ENCODE results near the gene RASGRP3. TPM values are rescaled to one million over a fixed set of nuclear protein-coding genes. Genes with fewer than 3 reads are reported as not detected.

Gene RASGRP3
- polyA plus RNA-seq, 1 of the 3 experiments (the other 2 are of a cell fraction), result 72.5 TPM

GRCh38 chr2:33516456-33516995 is 40.1 kb downstream of the RASGRP3 start:
- 53% methylated on average over 2 of the region's 2 CpGs for WGBS (ENCODE audit: low lambda C conversion rate)
- no peaks in the 10 kb centered on the region for H3K4me1 ChIP-seq (ENCODE audit: control insufficient read depth in 1 of 2, insufficient read depth in 2 of 2, low read depth in 1 of 2, low read length in 1 of 2)
- H3K9ac ChIP-seq, result no peak overlapping the region
- no peak overlapping the region for H3K4me2 ChIP-seq
- H3K9me2 ChIP-seq, result no peaks in the 10 kb centered on the region
- H4K20me1 ChIP-seq (ENCODE audit: insufficient read depth), result no peaks in the 10 kb centered on the region
- CTCF ChIA-PET, result no interaction called here
- POLR2A ChIA-PET, result no interaction called here
- no peak overlapping the region for H3K27ac ChIP-seq (ENCODE audit: low read depth in 2 of 2, low read length in 1 of 2)
- peaks cover 3% of the 10 kb centered on the region for H3F3A ChIP-seq (replicated peaks; ENCODE audit: insufficient read depth)
- H3K27me3 ChIP-seq (ENCODE audit: insufficient read depth), result no peaks in the 10 kb centered on the region
- no peaks in the 10 kb centered on the region for H3K9me3 ChIP-seq
- TF ChIP-seq MEF2A (IDR thresholded peaks at IDR 0.05; ENCODE audit: borderline replicate concordance, low read depth) (no peak), RXRA (IDR thresholded peaks at IDR 0.05; ENCODE audit: borderline replicate concordance, low read depth) (no peak), SMC3 (IDR thresholded peaks at IDR 0.05; ENCODE audit: low read depth, low read length) (no peak), RCOR1 (IDR thresholded peaks at IDR 0.05; ENCODE audit: low read length) (no peak), NRF1 (IDR thresholded peaks at IDR 0.05; ENCODE audit: low read depth, low read length) (no peak), NFIC (IDR thresholded peaks at IDR 0.05; ENCODE audit: borderline replicate concordance) (no peak), IRF3 (IDR thresholded peaks at IDR 0.05; ENCODE audit: low read depth, low read length) (no peak), EZH2phosphoT487 (IDR thresholded peaks at IDR 0.05; ENCODE audit: borderline replicate concordance, low read depth) (no peak), TCF12 (IDR thresholded peaks at IDR 0.05) (no peak), ELF1 (IDR thresholded peaks at IDR 0.05) (no peak), YY1 (IDR thresholded peaks at IDR 0.05; ENCODE audit: low read depth) (no peak)
- H3K4me3 ChIP-seq (ENCODE audit: low read depth in 2 of 2, low read length in 1 of 2), result no peak overlapping the region
- no peak for DNase-seq
- H3K36me3 ChIP-seq (replicated peaks in 1 of 2; ENCODE audit: control insufficient read depth in 1 of 2, insufficient read depth in 2 of 2, low read length in 1 of 2), result peaks cover 0 to 6% of the 10 kb centered on the region in 2 experiments
- H3K79me2 ChIP-seq (ENCODE audit: insufficient read depth), result no peaks in the 10 kb centered on the region
- H2AFZ ChIP-seq (ENCODE audit: low read depth), result no peak overlapping the region

DNA sequence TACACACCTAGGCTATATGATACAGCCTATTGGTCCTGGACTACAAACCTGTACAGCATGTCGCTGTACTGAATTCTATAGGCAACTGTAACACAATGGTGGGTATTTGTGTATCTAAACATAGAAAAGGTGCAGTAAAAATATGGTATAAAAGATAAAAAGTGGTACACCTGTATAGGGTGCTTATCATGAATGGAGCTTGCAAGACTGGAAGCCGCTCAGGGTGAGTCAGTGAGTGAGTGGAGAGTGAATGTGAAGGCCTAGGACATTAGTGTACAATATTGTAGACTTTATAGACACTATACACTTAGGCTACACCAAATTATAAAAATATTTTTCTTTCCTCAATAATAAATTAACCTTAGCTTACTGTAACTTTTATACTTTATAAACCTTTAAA is 41.8 kb downstream of the RASGRP3 start:
- no peaks in the 10 kb centered on the region; a peak in 1 of 4 replicates for H3K4me1 ChIP-seq (ENCODE audit: control insufficient read depth in 1 of 2, insufficient read depth in 2 of 2, low read depth in 1 of 2, low read length in 1 of 2)
- no peak overlapping the region for H3K9ac ChIP-seq
- WGBS (ENCODE audit: low lambda C conversion rate), result 36% methylated on average over 2 of the region's 2 CpGs
- ChIA-PET CTCF (interaction anchor here (0.6 kb wide), 1 partner anchor 139 kb away, joined by 3 read pairs; no protein-coding TSS in a partner anchor), POLR2A (no interaction called here)
- no peaks in the 10 kb centered on the region for H3K79me2 ChIP-seq (ENCODE audit: insufficient read depth)
- H2AFZ ChIP-seq (ENCODE audit: low read depth), result no peak overlapping the region
- TF ChIP-seq FOSL2 (IDR thresholded peaks at IDR 0.05; ENCODE audit: borderline replicate concordance, low read depth), result no peak
- H3K27me3 ChIP-seq (ENCODE audit: insufficient read depth), result no peaks in the 10 kb centered on the region
- no peak overlapping the region for H3K4me2 ChIP-seq
- DNase-seq, result no peak
- no peaks in the 10 kb centered on the region for H4K20me1 ChIP-seq (ENCODE audit: insufficient read depth)
- H3K36me3 ChIP-seq (replicated peaks in 1 of 2; ENCODE audit: control insufficient read depth in 1 of 2, insufficient read depth in 2 of 2, low read length in 1 of 2), result peaks cover 0 to 6% of the 10 kb centered on the region in 2 experiments
- H3K9me2 ChIP-seq, result no peaks in the 10 kb centered on the region
- no peaks in the 10 kb centered on the region for H3K9me3 ChIP-seq
- no peak overlapping the region for H3K4me3 ChIP-seq (ENCODE audit: low read depth in 2 of 2, low read length in 1 of 2)
- peaks cover 3% of the 10 kb centered on the region for H3F3A ChIP-seq (replicated peaks; ENCODE audit: insufficient read depth)
- H3K27ac ChIP-seq (ENCODE audit: low read depth in 2 of 2, low read length in 1 of 2), result no peak overlapping the region

DNA sequence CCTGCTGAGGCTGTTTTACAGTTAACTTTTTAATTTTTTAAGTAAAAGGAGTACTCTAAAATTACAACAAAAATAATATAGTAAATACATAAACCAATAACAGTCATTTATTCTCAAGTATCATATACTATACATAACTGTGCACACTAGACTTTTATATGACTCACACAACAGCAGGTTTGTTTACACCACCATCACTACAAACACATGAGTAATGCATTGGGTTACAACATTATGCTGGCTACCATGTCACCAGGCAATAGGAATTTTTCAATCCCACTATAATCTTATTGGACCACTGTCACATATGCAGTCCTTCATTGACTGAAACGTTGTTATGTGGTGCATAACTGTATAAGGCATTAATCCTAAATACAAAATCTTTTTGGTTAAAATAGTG is 42.5 kb downstream of the RASGRP3 start:
- no peaks in the 10 kb centered on the region; a peak in 1 of 4 replicates for H3K4me1 ChIP-seq (ENCODE audit: control insufficient read depth in 1 of 2, insufficient read depth in 2 of 2, low read depth in 1 of 2, low read length in 1 of 2)
- no peaks in the 10 kb centered on the region for H3K9me2 ChIP-seq
- no peak for TF ChIP-seq RCOR1 (IDR thresholded peaks at IDR 0.05; ENCODE audit: low read length)
- TF ChIP-seq PBX3 (IDR thresholded peaks at IDR 0.05), result no peak
- TF ChIP-seq MXI1 (IDR thresholded peaks at IDR 0.05; ENCODE audit: low read depth, low read length), result no peak
- TF ChIP-seq FOXJ3 (CRISPR knock-in tag; IDR thresholded peaks at IDR 0.05), result no peak
- no peak for TF ChIP-seq FOXM1 (IDR thresholded peaks at IDR 0.05; ENCODE audit: low read depth)
- no peak for TF ChIP-seq ELF1 (IDR thresholded peaks at IDR 0.05)
- no peak for TF ChIP-seq GABPA (IDR thresholded peaks at IDR 0.05; ENCODE audit: low read depth)
- no peak overlapping the region for H3K4me2 ChIP-seq
- 13% methylated on average over 1 of the region's 1 CpG for WGBS (ENCODE audit: low lambda C conversion rate)
- H3K27me3 ChIP-seq (ENCODE audit: insufficient read depth), result no peaks in the 10 kb centered on the region
- H3K9me3 ChIP-seq, result no peaks in the 10 kb centered on the region
- H3K4me3 ChIP-seq (ENCODE audit: low read depth in 2 of 2, low read length in 1 of 2), result no peak overlapping the region
- no peak overlapping the region for H3K27ac ChIP-seq (ENCODE audit: low read depth in 2 of 2, low read length in 1 of 2)
- ChIA-PET CTCF (no interaction called here), POLR2A (no interaction called here)
- H2AFZ ChIP-seq (ENCODE audit: low read depth), result no peak overlapping the region
- no peaks in the 10 kb centered on the region for H3K79me2 ChIP-seq (ENCODE audit: insufficient read depth)
- H4K20me1 ChIP-seq (ENCODE audit: insufficient read depth), result no peaks in the 10 kb centered on the region
- peaks cover 0 to 8% of the 10 kb centered on the region in 2 experiments for H3K36me3 ChIP-seq (replicated peaks in 1 of 2; ENCODE audit: control insufficient read depth in 1 of 2, insufficient read depth in 2 of 2, low read length in 1 of 2)
- peaks cover 3% of the 10 kb centered on the region for H3F3A ChIP-seq (replicated peaks; ENCODE audit: insufficient read depth)
- DNase-seq, result no peak
- H3K9ac ChIP-seq, result no peak overlapping the region

Data from SK-N-SH (cell line).